SW 1271 (cell line): ENCODE data around the gene CFAP73.

Experiments used
- DNase-seq, 2 experiments: peaks; one replicate each; lab custom pipeline; 2025; lab: John Stamatoyannopoulos, UW

The CFAP73 gene

GRCh38 chr12:113164014-113164413, 14.5 kb downstream of the CFAP73 start:
- no peak for DNase-seq

GRCh38 chr12:113165521-113166450, 16.3 kb downstream of the CFAP73 start:
- no peak for DNase-seq

GRCh38 chr12:113167868-113168267, 18.3 kb downstream of the CFAP73 start:
- DNase-seq, result no peak

- no peak for DNase-seq
Observed at GRCh38 chr12:113169697-113170096, 20.2 kb downstream of the CFAP73 start.

GRCh38 chr12:113170457-113170856, 20.9 kb downstream of the CFAP73 start:
- no peak for DNase-seq

GRCh38 chr12:113170926-113171325, 21.4 kb downstream of the CFAP73 start:
- DNase-seq, result no peak

GRCh38 chr12:113171543-113171942, 22.0 kb downstream of the CFAP73 start:
- DNase-seq, result no peak

GRCh38 chr12:113172185-113172584, 22.7 kb downstream of the CFAP73 start:
- DNase-seq, result no peak

- DNase-seq, result no peak
Observed at GRCh38 chr12:113173081-113173698, 23.7 kb downstream of the CFAP73 start.

- DNase-seq, result peak in 1 of 2 experiments; percentile 32
Observed at GRCh38 chr12:113174461-113175384, 25.2 kb downstream of the CFAP73 start.

- DNase-seq, result no peak
Observed at GRCh38 chr12:113179023-113179422, 29.5 kb downstream of the CFAP73 start.

- DNase-seq, result no peak
Observed at GRCh38 chr12:113180333-113180732, 30.8 kb downstream of the CFAP73 start.

GRCh38 chr12:113181975-113182374, 32.5 kb downstream of the CFAP73 start:
- DNase-seq, result no peak

- DNase-seq, result no peak
Observed at GRCh38 chr12:113183030-113183589, 33.6 kb downstream of the CFAP73 start.

GRCh38 chr12:113184098-113184899, 34.8 kb downstream of the CFAP73 start:
- DNase-seq, result peak in 1 of 2 experiments; percentile 91

- DNase-seq, result peak; percentile 81 to 91
Observed at GRCh38 chr12:113184900-113185179, 35.3 kb downstream of the CFAP73 start.

- DNase-seq, result peak; percentile 35 to 75
Observed at GRCh38 chr12:113185180-113186032, 35.9 kb downstream of the CFAP73 start, which contains the start of the genes DDX54 and RITA1. TSS of gene DDX54 (minus strand) at chr12:113185478. CDS start at chr12:113185451, 27 bp downstream. TSS of gene RITA1 (plus strand) at chr12:113185721. CDS start at chr12:113186747, 1,026 bp downstream.

- peak in 1 of 2 experiments; percentile 37 for DNase-seq
Observed at GRCh38 chr12:113186033-113186365, 36.5 kb downstream of the CFAP73 start.

- DNase-seq, result no peak
Observed at GRCh38 chr12:113186666-113187325, 37.3 kb downstream of the CFAP73 start.

- DNase-seq, result no peak
Observed at GRCh38 chr12:113189361-113189760, 39.8 kb downstream of the CFAP73 start.
